ENCODE data around the gene CPEB1.

The CPEB1 gene

GRCh38 chr15:82571722-82572222 is 75.4 kb downstream of the CPEB1 start:
- Histone ChIP-seq H3K4me2 (ENCODE audit: low read depth, low read length, poor library complexity, severe bottlenecking) (no peak overlapping the region), H3K9me3 (ENCODE audit: insufficient read depth, low read length) (no peaks in the 10 kb centered on the region), H2AFZ (ENCODE audit: low read depth, low read length, severe bottlenecking) (no peak overlapping the region), H3K36me3 (ENCODE audit: low read length) (no peaks in the 10 kb centered on the region), H3K9ac (ENCODE audit: low read length) (no peak overlapping the region), H3K9me2 (replicated peaks; ENCODE audit: insufficient read depth, low read length) (no peaks in the 10 kb centered on the region), H3K4me3 (ENCODE audit: insufficient read depth, low read length, poor library complexity, severe bottlenecking) (no peak overlapping the region), H3K79me2 (ENCODE audit: insufficient read depth, low read length) (no peaks in the 10 kb centered on the region), H3F3A (ENCODE audit: insufficient read depth) (no peaks in the 10 kb centered on the region), H3K27ac (ENCODE audit: low read depth, low read length) (no peak overlapping the region), H3K27me3 (ENCODE audit: low read length) (no peaks in the 10 kb centered on the region), H4K20me1 (ENCODE audit: low read depth, low read length) (no peaks in the 10 kb centered on the region)
- no peak for TF ChIP-seq EZH2phosphoT487 (conservative IDR thresholded peaks at IDR 0.05; ENCODE audit: low read length)
- TF ChIP-seq CTCF (IDR thresholded peaks at IDR 0.05; ENCODE audit: insufficient read depth, low read length, poor library complexity, severe bottlenecking) = no peak

- Histone ChIP-seq H3K79me2 (ENCODE audit: insufficient read depth, low read length) (no peaks in the 10 kb centered on the region), H3K4me2 (ENCODE audit: low read depth, low read length, poor library complexity, severe bottlenecking) (no peak overlapping the region), H3F3A (ENCODE audit: insufficient read depth) (no peaks in the 10 kb centered on the region), H3K36me3 (ENCODE audit: low read length) (no peaks in the 10 kb centered on the region), H3K4me3 (ENCODE audit: insufficient read depth, low read length, poor library complexity, severe bottlenecking) (no peak overlapping the region), H3K9me3 (ENCODE audit: insufficient read depth, low read length) (no peaks in the 10 kb centered on the region), H4K20me1 (ENCODE audit: low read depth, low read length) (no peaks in the 10 kb centered on the region), H3K9me2 (replicated peaks; ENCODE audit: insufficient read depth, low read length) (no peaks in the 10 kb centered on the region), H2AFZ (ENCODE audit: low read depth, low read length, severe bottlenecking) (no peak overlapping the region), H3K27ac (ENCODE audit: low read depth, low read length) (no peak overlapping the region), H3K9ac (ENCODE audit: low read length) (no peak overlapping the region), H3K27me3 (ENCODE audit: low read length) (no peaks in the 10 kb centered on the region)
- no peak for TF ChIP-seq EZH2phosphoT487 (conservative IDR thresholded peaks at IDR 0.05; ENCODE audit: low read length)
- TF ChIP-seq CTCF (IDR thresholded peaks at IDR 0.05; ENCODE audit: insufficient read depth, low read length, poor library complexity, severe bottlenecking) = no peak
Measured at GRCh38 chr15:82570721-82571508, 76.2 kb downstream of the CPEB1 start.

- Histone ChIP-seq H3K27me3 (ENCODE audit: low read length) (no peaks in the 10 kb centered on the region), H4K20me1 (ENCODE audit: low read depth, low read length) (no peaks in the 10 kb centered on the region), H3K4me3 (ENCODE audit: insufficient read depth, low read length, poor library complexity, severe bottlenecking) (no peak overlapping the region), H2AFZ (ENCODE audit: low read depth, low read length, severe bottlenecking) (no peak overlapping the region), H3K9me2 (replicated peaks; ENCODE audit: insufficient read depth, low read length) (no peaks in the 10 kb centered on the region), H3K36me3 (ENCODE audit: low read length) (no peaks in the 10 kb centered on the region), H3K27ac (ENCODE audit: low read depth, low read length) (no peak overlapping the region), H3K9me3 (ENCODE audit: insufficient read depth, low read length) (no peaks in the 10 kb centered on the region), H3K9ac (ENCODE audit: low read length) (no peak overlapping the region), H3K4me2 (ENCODE audit: low read depth, low read length, poor library complexity, severe bottlenecking) (no peak overlapping the region), H3F3A (ENCODE audit: insufficient read depth) (no peaks in the 10 kb centered on the region), H3K79me2 (ENCODE audit: insufficient read depth, low read length) (no peaks in the 10 kb centered on the region)
- TF ChIP-seq EZH2phosphoT487 (conservative IDR thresholded peaks at IDR 0.05; ENCODE audit: low read length) (no peak), CTCF (IDR thresholded peaks at IDR 0.05; ENCODE audit: insufficient read depth, low read length, poor library complexity, severe bottlenecking) (no peak)
Measured at GRCh38 chr15:82569834-82570233, 77.3 kb downstream of the CPEB1 start.

Data from SU-DHL-6 (cell line).